ENCODE data around the gene LUC7L.
"Not testable (repeated sequence)": the region's sequence is repeated elsewhere in the genome, so short reads cannot be mapped to it uniquely, and the experiment has no call there.

Gene LUC7L

DNA sequence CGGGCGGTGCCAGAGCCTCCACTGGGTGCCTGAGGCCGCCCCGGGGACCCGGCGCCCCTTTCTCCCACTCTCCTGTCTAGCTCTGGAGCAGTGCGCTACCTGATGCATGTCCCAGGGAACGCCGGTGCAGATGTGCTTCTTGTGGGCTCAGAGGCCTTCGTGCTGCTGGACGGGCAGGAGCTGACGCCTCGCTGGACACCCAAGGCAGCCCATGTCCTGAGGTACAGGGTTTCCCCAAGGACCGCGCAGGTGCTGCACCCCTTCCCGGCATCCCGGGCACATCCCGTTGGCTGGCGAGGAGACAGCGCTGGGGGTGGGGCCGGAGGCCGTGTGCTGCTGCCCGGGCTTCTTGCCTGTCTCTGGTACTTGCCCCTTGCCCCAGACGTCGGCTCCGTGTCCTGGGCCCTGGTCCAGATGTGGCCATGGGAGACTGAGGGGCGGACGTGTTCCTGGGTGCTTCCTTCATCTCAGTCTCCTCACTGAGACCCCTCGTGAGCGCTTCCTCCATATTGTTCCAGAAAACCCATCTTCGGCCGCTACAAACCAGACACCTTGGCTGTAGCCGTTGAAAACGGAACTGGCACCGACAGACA is 34.0 kb upstream of the LUC7L start:
- DNase-seq: no peak

GRCh38 chr16:262121-262745 is 33.0 kb upstream of the LUC7L start:
- DNase-seq: no peak

DNA sequence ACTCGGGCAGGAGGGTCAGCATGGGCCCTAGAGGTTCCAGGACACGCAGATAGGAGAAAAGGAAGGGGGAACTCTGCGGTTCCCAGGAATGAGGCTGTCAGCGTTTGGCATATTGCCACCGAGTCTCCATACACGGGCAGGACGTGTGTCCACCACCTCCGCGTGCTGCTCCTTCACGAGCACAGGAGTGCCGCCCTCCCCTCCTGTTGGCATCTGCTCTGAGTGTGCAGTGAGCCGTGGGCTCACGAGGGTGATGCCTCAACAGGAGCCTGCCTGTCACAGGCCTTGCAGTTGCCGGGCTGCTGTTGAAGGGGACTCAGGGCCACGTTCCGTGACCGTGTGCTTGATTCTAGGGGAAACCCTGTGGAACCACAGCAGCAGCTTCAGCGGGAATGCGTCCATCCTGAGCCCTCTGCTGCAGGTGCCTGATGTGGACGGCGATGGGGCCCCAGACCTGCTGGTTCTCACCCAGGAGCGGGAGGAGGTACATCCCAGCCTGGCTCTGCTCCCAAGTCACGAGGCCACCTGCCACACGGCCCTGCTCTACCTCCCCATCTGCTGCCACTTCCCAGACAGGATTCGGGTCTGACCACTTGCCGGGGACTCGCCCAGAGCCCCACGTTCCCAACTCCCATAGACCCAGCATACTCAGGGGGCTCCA is 31.9 kb upstream of the LUC7L start:
- DNase-seq: no peak

- no peak for DNase-seq
Observed at GRCh38 chr16:260326-260725, 31.1 kb upstream of the LUC7L start.

- DNase-seq: no peak
Observed at GRCh38 chr16:259814-260253, 30.6 kb upstream of the LUC7L start.

DNA sequence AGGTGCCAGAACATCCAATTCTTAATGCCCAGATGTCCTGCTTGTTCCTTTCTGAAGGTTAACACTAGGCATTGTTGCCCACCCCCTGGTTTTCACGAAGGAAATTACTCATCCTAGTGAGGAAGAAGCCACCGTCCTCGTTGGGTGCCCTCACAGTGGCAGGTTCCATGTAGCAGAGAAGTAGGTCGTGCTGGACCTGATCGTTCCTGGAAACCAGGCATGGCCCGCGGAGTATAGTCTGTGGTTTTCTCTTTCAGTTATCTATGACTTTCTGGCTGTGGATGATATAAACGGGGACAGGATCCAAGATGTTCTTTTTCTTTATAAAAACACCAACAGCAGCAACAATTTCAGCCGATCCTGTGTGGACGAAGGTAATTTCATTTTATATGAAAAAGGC is 30.0 kb upstream of the LUC7L start:
- peak; percentile 82 for DNase-seq

- not testable (repeated sequence) for DNase-seq
Observed at GRCh38 chr16:258091-258490, 28.8 kb upstream of the LUC7L start.

GRCh38 chr16:255183-255582 is 25.9 kb upstream of the LUC7L start:
- DNase-seq: no peak

- DNase-seq: no peak
Observed at GRCh38 chr16:254461-254860, 25.2 kb upstream of the LUC7L start.

DNA sequence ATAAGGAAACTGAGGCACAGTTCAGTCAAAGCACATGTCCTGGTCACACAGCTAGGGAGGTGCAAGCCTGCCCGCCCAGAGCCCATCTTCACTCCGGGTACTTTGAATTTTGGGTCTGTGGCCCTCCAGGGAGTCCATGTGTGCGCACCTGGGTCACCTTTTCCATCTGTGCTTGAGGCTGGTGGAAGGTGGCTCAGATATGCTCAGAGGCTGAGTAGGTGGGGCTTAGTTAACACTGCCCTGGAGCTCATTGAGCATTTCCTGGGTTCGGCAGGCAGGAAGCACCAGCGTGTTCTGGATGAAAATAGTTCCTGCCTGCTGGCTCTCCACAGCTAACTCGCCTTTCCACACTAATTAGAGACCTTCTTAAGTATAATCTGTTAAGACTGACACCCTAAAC is 24.6 kb upstream of the LUC7L start:
- no peak for DNase-seq

DNA sequence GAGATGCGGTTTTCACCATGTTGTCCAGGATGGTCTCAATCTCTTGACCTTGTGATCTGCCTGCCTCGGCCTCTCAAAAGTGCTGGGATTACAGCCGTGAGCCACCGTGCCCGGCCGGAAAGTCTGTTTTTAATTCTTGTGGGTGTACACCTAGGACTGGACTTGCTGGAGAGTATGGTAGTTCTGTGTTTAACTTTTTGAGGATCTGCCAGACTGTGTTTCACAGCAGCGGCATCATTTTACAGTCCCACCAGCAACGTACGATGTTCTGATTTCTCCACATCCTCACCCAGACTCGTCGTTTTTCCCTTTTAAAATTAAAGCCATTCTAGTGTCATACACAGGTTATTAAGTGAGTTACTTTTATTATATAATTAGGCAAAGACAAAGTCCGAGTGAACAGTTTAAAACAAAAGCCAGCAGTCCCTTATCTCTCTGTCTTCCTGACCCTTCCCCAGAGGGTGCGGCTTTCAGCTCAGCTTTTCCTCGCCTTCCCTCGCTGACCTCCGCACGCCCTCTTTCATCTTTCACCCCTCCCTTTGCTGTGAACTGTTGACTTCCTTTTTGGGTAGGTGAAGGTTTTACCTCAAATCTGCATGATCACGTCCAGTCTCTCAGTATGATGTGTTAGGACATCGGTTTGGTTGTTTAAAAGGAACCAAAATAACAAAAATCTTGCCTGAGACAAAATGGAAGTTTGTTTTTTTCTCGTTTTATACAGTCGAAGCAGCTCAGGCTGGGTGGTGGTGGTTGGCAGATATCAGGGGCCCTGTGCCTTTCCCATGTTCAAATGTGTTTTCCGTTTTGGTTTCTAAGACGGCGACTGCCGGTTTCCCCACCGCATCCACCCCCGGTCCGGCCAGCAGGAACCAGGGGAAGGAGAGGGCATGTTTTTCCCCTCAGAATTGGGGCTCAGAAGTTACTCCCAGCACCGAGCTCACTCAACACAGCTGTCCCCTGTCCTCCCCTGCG is 23.4 kb upstream of the LUC7L start:
- DNase-seq: no peak

GRCh38 chr16:249431-249830 is 20.2 kb upstream of the LUC7L start:
- DNase-seq: no peak

DNA sequence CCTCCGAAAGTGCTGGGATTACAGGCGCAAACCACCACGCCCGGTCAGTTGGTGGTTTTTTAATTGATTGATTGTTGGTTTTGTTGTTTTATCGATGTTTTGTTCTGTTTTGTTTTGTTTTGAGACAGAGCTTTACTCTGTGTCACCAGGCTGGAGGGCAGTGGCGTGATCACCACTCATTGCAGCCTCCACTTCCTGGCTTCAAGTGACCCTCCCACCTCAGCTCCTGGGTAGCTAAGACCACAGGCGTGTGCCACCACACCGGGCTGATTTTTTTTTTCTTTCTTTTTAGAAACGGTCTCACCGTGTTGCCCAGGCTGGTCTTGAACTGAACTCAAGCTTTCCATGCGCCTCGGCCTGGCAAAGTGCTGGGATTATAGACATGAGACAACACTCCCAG is 17.8 kb upstream of the LUC7L start:
- DNase-seq: no peak

- DNase-seq: no peak
Observed at GRCh38 chr16:245105-245504, 15.9 kb upstream of the LUC7L start.

GRCh38 chr16:243348-243747 is 14.1 kb upstream of the LUC7L start:
- DNase-seq: no peak

DNA sequence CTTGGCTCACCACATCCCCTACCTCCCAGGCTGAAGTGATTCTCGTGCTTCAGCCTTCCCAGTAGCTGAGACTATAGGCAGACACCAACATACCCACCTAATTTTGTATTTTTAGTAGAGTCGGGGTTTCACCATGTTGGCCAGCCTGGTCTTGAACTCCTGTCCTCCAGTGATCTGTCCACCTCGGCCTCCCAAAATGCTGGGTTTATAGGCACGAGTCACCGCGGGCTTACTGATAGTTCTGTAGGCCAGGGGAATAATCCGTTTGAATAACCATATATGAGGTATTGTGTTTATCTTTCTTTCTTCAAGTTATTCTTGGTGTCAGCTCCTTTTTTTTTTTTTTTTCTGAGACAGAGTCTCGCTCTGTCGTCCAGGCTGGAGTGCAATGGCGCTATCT is 13.0 kb upstream of the LUC7L start:
- DNase-seq: no peak

DNA sequence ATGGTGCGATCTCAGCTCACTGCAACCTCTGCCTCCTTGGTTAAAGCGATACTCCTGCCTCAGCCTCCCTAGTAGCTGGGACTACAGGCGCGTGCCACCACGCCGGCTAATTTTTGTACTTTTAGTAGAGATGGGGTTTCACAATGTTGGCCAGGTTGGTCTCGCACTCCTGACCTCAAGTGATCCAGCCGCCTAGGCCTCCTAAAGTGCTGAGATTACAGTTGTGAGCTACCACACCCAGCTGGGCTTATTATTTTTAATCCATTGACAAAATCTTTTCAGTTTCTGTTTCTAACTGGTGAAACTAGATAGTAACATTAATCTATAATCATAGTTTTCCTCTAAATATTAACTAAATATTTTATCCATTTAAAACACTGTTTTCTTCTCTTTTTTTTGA is 11.3 kb upstream of the LUC7L start:
- no peak for DNase-seq

- no peak for DNase-seq
Observed at GRCh38 chr16:239948-240277, 10.7 kb upstream of the LUC7L start.

- peak; percentile 93 for DNase-seq
Observed at GRCh38 chr16:234468-235305, 5.4 kb upstream of the LUC7L start, which contains the start of gene FAM234A. TSS of gene FAM234A (plus strand) at chr16:234821. CDS start at chr16:254414, 19,593 bp downstream.

DNA sequence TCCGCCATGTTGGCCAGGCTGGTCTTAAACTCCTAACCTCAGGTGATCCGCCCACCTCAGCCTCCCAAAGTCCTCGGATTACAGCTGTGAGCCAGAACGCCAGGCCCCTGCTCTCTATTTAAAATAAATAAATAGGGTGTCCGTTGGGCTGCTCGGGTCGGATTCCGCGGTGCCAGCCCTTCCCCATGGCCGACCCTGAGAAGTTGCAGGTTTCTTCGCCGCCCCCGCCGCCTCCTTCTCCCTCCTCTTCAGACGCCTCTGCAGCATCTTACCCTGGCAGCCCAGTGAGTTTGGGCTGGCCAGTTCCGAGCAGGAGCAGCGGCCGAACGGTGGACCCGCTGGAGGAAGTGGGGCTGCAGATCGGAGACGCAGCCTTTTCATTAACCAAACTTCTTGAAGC is 1.7 kb upstream of the LUC7L start:
- no peak for DNase-seq

- DNase-seq: not testable (repeated sequence)
Observed at GRCh38 chr16:230351-230750, 1.1 kb upstream of the LUC7L start.

GRCh38 chr16:229731-230281 is 557 bp upstream of the LUC7L start:
- DNase-seq: no peak
